Upper lobe of right lung (tissue), 1 donor: Measurements from ENCODE around the gene NTNG1. TPM values are rescaled to one million over a fixed set of nuclear protein-coding genes. Genes with fewer than 3 reads are reported as not detected.

Source experiments
- ATAC-seq: fragments of 200-7000 bp; cut with Tn5 transposase; one replicate; pipeline ENCODE4 v1.9.1; 2020; ENCODE audit warnings: mild to moderate bottlenecking, moderate library complexity
- DNase-seq: peaks from one replicate; pipeline ENCODE4 v3.0.0-alpha.2; 2020
- H3K27ac ChIP-seq: fragments of 200-600 bp; one replicate; pipeline ENCODE4 v1.8.0; 2022
- H3K27me3 ChIP-seq: fragments of 200-600 bp; one replicate; pipeline ENCODE4 v1.8.0; 2022; ENCODE audit warnings: mild to moderate bottlenecking
- H3K36me3 ChIP-seq: fragments of 200-600 bp; one replicate; pipeline ENCODE4 v1.8.0; 2022
- H3K4me1 ChIP-seq: fragments of 200-600 bp; one replicate; pipeline ENCODE4 v1.8.0; 2022
- H3K4me3 ChIP-seq: fragments of 200-600 bp; one replicate; pipeline ENCODE4 v1.8.0; 2022; ENCODE audit warnings: mild to moderate bottlenecking
- H3K9me3 ChIP-seq: fragments of 200-600 bp; one replicate; pipeline ENCODE4 v1.8.0; 2022
- intact Hi-C: fragments of 100-400 bp; cut with DNase I; formaldehyde crosslinking; loops from one replicate; pipeline ENCODE4 v1.11.0; 2022
- total RNA-seq: library from RNA; stranded (reverse); fragmentation: NEBNext Ultra II Directional; extraction: Animal tissue kit (Norgen Biotek cat#: 25700); gene quantifications from one replicate; pipeline ENCODE4 v1.2.1, GENCODE V29; 2021
- TF ChIP-seq, protein P1 (sequence below): fragments of 200-600 bp; IDR thresholded peaks from one replicate; pipeline ENCODE4 v1.8.0; 2022; ENCODE audit warnings: antibody characterized with exemption
- donor health status: DM: no; HTN: yes; CAD: no; lungs with severe emphysema.

NTNG1 gene
- total RNA-seq, 1 donor from 2014 or later = 12.6 TPM

DNA sequence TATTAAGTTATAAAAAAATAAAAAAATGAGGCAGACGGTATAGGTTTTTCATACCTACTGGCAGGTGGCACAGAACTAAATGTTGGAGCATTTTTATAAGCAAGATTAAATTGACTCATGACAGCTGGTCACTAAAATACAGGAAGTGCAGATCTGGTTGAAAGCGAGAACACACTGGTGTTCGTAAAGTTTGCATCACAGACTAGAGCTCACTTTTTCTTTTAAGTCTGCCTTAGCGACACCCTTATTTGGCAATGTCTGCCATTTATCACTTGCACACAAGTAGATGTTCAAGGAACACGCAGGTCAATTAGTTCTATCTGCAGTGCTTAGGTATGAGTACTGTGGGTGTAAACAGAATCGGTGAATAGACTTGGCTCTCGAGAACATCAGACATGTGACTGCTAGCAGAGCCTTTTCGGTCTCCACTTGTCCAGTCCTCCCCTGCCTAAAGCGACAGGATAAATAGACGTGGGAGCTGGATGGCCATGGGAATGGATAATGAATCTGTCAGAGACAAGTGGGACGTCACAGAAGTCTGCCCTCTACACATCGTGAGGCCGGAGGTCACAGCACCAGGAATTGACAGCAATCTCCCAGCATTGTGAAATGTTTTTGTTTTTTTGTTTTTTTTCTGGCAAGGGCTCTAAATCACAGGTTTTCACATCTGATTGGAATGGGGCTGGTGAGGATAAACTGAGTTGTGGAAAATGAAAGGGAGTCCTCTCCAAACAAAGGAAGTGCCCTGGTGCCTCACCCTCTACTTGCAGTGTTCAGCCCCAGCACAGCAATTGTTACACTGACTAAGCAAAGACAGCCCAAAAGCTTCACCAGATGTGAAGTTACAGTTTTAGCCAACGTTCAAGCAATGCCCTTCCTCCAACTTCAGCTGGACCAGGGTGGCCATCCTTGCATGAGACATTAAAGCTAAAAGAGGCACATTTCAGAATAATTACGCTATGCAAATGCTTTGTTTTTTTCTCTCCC is 248.9 kb downstream of the NTNG1 start:
- no peak for DNase-seq
- Histone ChIP-seq H3K36me3 (no peaks in the 10 kb centered on the region), H3K27ac (no peak overlapping the region), H3K27me3 (no peaks in the 10 kb centered on the region), H3K4me1 (no peaks in the 10 kb centered on the region), H3K9me3 (no peaks in the 10 kb centered on the region), H3K4me3 (no peak overlapping the region)
- TF ChIP-seq, protein P1, sequence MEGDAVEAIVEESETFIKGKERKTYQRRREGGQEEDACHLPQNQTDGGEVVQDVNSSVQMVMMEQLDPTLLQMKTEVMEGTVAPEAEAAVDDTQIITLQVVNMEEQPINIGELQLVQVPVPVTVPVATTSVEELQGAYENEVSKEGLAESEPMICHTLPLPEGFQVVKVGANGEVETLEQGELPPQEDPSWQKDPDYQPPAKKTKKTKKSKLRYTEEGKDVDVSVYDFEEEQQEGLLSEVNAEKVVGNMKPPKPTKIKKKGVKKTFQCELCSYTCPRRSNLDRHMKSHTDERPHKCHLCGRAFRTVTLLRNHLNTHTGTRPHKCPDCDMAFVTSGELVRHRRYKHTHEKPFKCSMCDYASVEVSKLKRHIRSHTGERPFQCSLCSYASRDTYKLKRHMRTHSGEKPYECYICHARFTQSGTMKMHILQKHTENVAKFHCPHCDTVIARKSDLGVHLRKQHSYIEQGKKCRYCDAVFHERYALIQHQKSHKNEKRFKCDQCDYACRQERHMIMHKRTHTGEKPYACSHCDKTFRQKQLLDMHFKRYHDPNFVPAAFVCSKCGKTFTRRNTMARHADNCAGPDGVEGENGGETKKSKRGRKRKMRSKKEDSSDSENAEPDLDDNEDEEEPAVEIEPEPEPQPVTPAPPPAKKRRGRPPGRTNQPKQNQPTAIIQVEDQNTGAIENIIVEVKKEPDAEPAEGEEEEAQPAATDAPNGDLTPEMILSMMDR = no peak
- intact Hi-C loops = no loop called here
- ATAC-seq = no peak

GRCh38 chr1:107394301-107394700 is 253.5 kb downstream of the NTNG1 start:
- TF ChIP-seq, protein P1 = no peak
- ATAC-seq (no peak), DNase-seq (no peak)
- Histone ChIP-seq H3K4me1 (no peaks in the 10 kb centered on the region), H3K27me3 (no peaks in the 10 kb centered on the region), H3K36me3 (no peaks in the 10 kb centered on the region), H3K9me3 (no peaks in the 10 kb centered on the region), H3K4me3 (no peak overlapping the region), H3K27ac (no peak overlapping the region)
- intact Hi-C loops = no loop called here

DNA sequence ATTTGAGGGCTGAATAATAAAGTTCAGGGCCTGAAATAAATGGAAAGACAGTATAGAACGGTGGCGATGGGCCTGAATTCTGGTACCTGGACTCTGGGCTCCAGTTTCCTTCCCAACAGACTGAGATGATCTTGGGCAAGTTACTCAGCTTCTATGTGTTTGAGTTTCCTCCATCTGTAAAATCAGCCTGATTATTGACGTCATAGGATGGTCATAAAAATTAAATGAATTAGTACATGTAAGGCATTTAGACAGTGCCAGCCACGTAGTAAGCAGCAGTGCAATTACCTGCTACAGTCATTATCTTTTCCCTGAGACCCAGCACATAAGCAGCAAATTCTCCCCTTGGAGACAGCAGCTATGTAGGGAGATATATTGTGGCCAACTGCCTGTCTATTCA is 260.9 kb downstream of the NTNG1 start:
- TF ChIP-seq, protein P1 = no peak
- H3K4me1 ChIP-seq = no peaks in the 10 kb centered on the region
- no peaks in the 10 kb centered on the region for H3K36me3 ChIP-seq
- H3K27me3 ChIP-seq = no peaks in the 10 kb centered on the region
- H3K4me3 ChIP-seq = no peak overlapping the region
- H3K9me3 ChIP-seq = no peaks in the 10 kb centered on the region
- no peak overlapping the region for H3K27ac ChIP-seq
- ATAC-seq (no peak), DNase-seq (no peak)
- intact Hi-C loops = no loop called here

GRCh38 chr1:107404756-107405155 is 263.9 kb downstream of the NTNG1 start:
- no peak for ATAC-seq
- intact Hi-C loops = no loop called here
- no peak overlapping the region for H3K27ac ChIP-seq
- no peaks in the 10 kb centered on the region for H3K27me3 ChIP-seq
- DNase-seq = no peak
- no peaks in the 10 kb centered on the region for H3K36me3 ChIP-seq
- TF ChIP-seq, protein P1 = no peak
- no peaks in the 10 kb centered on the region for H3K9me3 ChIP-seq
- no peak overlapping the region for H3K4me3 ChIP-seq
- no peaks in the 10 kb centered on the region for H3K4me1 ChIP-seq

DNA sequence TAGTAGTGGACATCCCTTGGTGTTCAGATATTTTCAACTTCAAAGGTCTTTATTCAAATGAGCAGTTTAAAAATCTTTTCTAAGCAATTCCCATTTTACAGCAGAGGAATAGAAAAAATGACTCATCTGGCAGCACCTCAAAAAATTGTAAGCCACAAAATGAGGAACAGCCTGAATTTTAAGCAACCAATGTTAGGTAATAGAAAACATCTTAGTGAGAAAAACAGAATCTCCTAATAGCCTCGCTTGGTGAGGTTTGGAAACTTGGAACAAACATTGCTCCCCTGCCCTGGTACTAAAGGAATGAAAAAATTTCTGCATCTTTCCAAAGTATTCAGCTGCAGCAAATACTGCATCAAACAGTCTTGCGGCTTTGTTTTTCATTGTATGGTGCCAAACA is 264.4 kb downstream of the NTNG1 start:
- H3K9me3 ChIP-seq = no peaks in the 10 kb centered on the region
- ATAC-seq (no peak), DNase-seq (no peak)
- no peaks in the 10 kb centered on the region for H3K27me3 ChIP-seq
- H3K36me3 ChIP-seq = no peaks in the 10 kb centered on the region
- intact Hi-C loops = no loop called here
- TF ChIP-seq, protein P1 = no peak
- no peaks in the 10 kb centered on the region for H3K4me1 ChIP-seq
- H3K4me3 ChIP-seq = no peak overlapping the region
- H3K27ac ChIP-seq = no peak overlapping the region
